CD14-positive monocyte (primary cell): Measurements from ENCODE around the gene SLC40A1. TPM values are rescaled to one million over a fixed set of nuclear protein-coding genes. Genes with fewer than 3 reads are reported as not detected.
A peak's percentile ranks its signal among the peaks of the same experiment; 100 is the strongest.

Experiments
- DNase-seq, 3 donors: peaks; one replicate each; pipeline ENCODE4 v3.0.0-alpha.2; 2011 to 2022
- H2AFZ ChIP-seq: 2 replicates; pipeline ENCODE4 v1.6.0; 2012; ENCODE audit warnings: mild to moderate bottlenecking, low read depth, low read length, inconsistent platforms; ENCODE audit not compliant: insufficient read depth, poor library complexity, severe bottlenecking
- H3K27ac ChIP-seq, 2 donors: 1 replicate in 1 of 2; 2 replicates in 1 of 2; pipeline ENCODE4 v1.5.1; 2012 to 2013; ENCODE audit warnings: low read length in 2 of 2, control low read depth in 1 of 2, inconsistent platforms in 1 of 2, low read depth in 1 of 2, mild to moderate bottlenecking in 1 of 2
- H3K27me3 ChIP-seq, 2 donors: one replicate each; pipeline versions ENCODE4 v1.6.0 to v1.6.1; 2011 to 2013; ENCODE audit warnings: low read length in 2 of 2; ENCODE audit not compliant: control insufficient read depth in 2 of 2, insufficient read depth in 2 of 2
- H3K36me3 ChIP-seq, 2 donors: replicated peaks in 1 of 2; 1 replicate in 1 of 2; 2 replicates in 1 of 2; pipeline versions ENCODE4 v1.5.1 to v1.6.1; 2012 to 2013; ENCODE audit warnings: low read length in 2 of 2, control low read depth in 1 of 2, inconsistent platforms in 1 of 2, mild to moderate bottlenecking in 1 of 2; ENCODE audit not compliant: insufficient read depth in 2 of 2, control insufficient read depth in 1 of 2
- H3K4me1 ChIP-seq, 2 donors: 1 replicate in 1 of 2; 2 replicates in 1 of 2; pipeline versions ENCODE4 v1.5.1 to v1.6.1; 2012 to 2013; ENCODE audit warnings: low read length in 2 of 2, control low read depth in 1 of 2, inconsistent platforms in 1 of 2, mild to moderate bottlenecking in 1 of 2, moderate library complexity in 1 of 2; ENCODE audit not compliant: insufficient read depth in 2 of 2, control insufficient read depth in 1 of 2
- H3K4me2 ChIP-seq: replicated peaks from 2 replicates; pipeline ENCODE3; 2012; ENCODE audit warnings: low read length, moderate library complexity, mild to moderate bottlenecking; ENCODE audit not compliant: poor library complexity, severe bottlenecking; ENCODE audit errors: extremely low read depth
- H3K4me3 ChIP-seq, 3 experiments: fragments of 200-600 bp in 1 of 3; sonication (generic) in 1 of 3; replicated peaks in 1 of 3; 1 replicate in 2 of 3; 2 replicates in 1 of 3; pipeline ENCODE4 v1.5.1; 2011 to 2013; ENCODE audit warnings: low read length in 3 of 3, mild to moderate bottlenecking in 3 of 3, control low read depth in 2 of 3, low read depth in 2 of 3, inconsistent platforms in 1 of 3, moderate library complexity in 1 of 3
- H3K79me2 ChIP-seq: 2 replicates; pipeline ENCODE4 v1.6.0; 2012; ENCODE audit warnings: mild to moderate bottlenecking, control low read depth, inconsistent platforms, low read length, moderate library complexity; ENCODE audit not compliant: insufficient read depth
- H3K9ac ChIP-seq: 2 replicates; pipeline ENCODE4 v1.6.0; 2017; ENCODE audit warnings: low read length, mild to moderate bottlenecking; ENCODE audit not compliant: insufficient read depth, poor library complexity, severe bottlenecking
- H3K9me3 ChIP-seq, 2 donors: replicated peaks in 1 of 2; 1 replicate in 1 of 2; 2 replicates in 1 of 2; pipeline versions ENCODE4 v1.5.1 to v1.6.1; 2012 to 2013; ENCODE audit warnings: low read length in 2 of 2, control low read depth in 1 of 2; ENCODE audit not compliant: control insufficient read depth in 1 of 2, insufficient read depth in 1 of 2
- H4K20me1 ChIP-seq: 2 replicates; pipeline ENCODE4 v1.6.0; 2012; ENCODE audit warnings: mild to moderate bottlenecking, low read length, control low read depth, moderate library complexity; ENCODE audit not compliant: insufficient read depth
- H3K27ac Mint-ChIP-seq, 7 donors: one replicate each; pipeline ENCODE4 v1.8.0; 2020; ENCODE audit warnings: mild to moderate bottlenecking in 7 of 7, mixed read lengths in 7 of 7, moderate library complexity in 6 of 7, inconsistent platforms in 2 of 7
- H3K27me3 Mint-ChIP-seq, 3 donors: one replicate each; pipeline ENCODE4 v1.8.0; 2021 to 2022; ENCODE audit warnings: low read depth in 3 of 3, mild to moderate bottlenecking in 3 of 3, mixed read lengths in 3 of 3, moderate library complexity in 3 of 3, inconsistent platforms in 1 of 3
- H3K36me3 Mint-ChIP-seq, 2 donors: one replicate each; pipeline ENCODE4 v1.8.0; 2020; ENCODE audit warnings: mixed read lengths in 2 of 2, inconsistent platforms in 1 of 2, mild to moderate bottlenecking in 1 of 2
- H3K4me1 Mint-ChIP-seq: one replicate; pipeline ENCODE4 v1.8.0; 2020; ENCODE audit warnings: mild to moderate bottlenecking, mixed read lengths
- H3K4me3 Mint-ChIP-seq, 2 donors: one replicate each; pipeline ENCODE4 v1.8.0; 2020; ENCODE audit warnings: mild to moderate bottlenecking in 2 of 2, mixed read lengths in 2 of 2, moderate library complexity in 1 of 2
- H3K9me3 Mint-ChIP-seq, 7 donors: one replicate each; pipeline ENCODE4 v1.8.0; 2020 to 2022; ENCODE audit warnings: mixed read lengths in 7 of 7, mild to moderate bottlenecking in 6 of 7, moderate library complexity in 6 of 7, inconsistent platforms in 2 of 7
- WGBS: methylation state at CpG from one replicate; pipeline ENCODE4 v1.1.5; 2013; ENCODE audit warnings: missing lambda C conversion rate; ENCODE audit not compliant: insufficient coverage; 5-methylcytosine and 5-hydroxymethylcytosine counted together
- intact Hi-C, 2 donors: fragments of 100-400 bp; cut with micrococcal nuclease; formaldehyde crosslinking; loops; one replicate each; pipeline versions ENCODE4 v1.15.0 to v1.15.1; 2023
- polyA minus RNA-seq: library from RNA; depleted of rRNA, polyadenylated mRNA; stranded (reverse); fragments of >200 nt; gene quantifications from 2 replicates; pipeline ENCODE4 v1.2.3, GENCODE V29; 2012
- polyA plus RNA-seq, 3 donors: library from polyadenylated mRNA; depleted of rRNA in 1 of 3; unstranded in 2 of 3; stranded (reverse) in 1 of 3; fragments of 300-500 nt in 2 of 3; fragments of >200 nt in 1 of 3; fragmentation: Illumina TruSeq in 2 of 3; gene quantifications; 1 replicate in 2 of 3; 2 replicates in 1 of 3; pipeline ENCODE4 v1.2.3, GENCODE V29; 2012 to 2021
- total RNA-seq, 12 experiments: library from RNA in 1 of 12; stranded (reverse) in 1 of 12; fragments of 120-200 nt in 1 of 12; gene quantifications; one replicate each; pipeline ENCODE4 v1.2.4 and lab custom pipeline; 2013 to 2026; ENCODE audit warnings: mixed read lengths in 6 of 12, inconsistent platforms in 1 of 12
- TF ChIP-seq, protein P1 (sequence below): fragments of 200-600 bp; IDR thresholded peaks from one replicate; pipeline ENCODE4 v1.8.0; 2022; ENCODE audit warnings: antibody characterized with exemption, mild to moderate bottlenecking

SLC40A1 gene, protein sequence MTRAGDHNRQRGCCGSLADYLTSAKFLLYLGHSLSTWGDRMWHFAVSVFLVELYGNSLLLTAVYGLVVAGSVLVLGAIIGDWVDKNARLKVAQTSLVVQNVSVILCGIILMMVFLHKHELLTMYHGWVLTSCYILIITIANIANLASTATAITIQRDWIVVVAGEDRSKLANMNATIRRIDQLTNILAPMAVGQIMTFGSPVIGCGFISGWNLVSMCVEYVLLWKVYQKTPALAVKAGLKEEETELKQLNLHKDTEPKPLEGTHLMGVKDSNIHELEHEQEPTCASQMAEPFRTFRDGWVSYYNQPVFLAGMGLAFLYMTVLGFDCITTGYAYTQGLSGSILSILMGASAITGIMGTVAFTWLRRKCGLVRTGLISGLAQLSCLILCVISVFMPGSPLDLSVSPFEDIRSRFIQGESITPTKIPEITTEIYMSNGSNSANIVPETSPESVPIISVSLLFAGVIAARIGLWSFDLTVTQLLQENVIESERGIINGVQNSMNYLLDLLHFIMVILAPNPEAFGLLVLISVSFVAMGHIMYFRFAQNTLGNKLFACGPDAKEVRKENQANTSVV
- 32.6 TPM for total RNA-seq (2013)
- polyA plus RNA-seq (10 to 100 TPM in 2 of 3 donors, 1 to 10 TPM in 1; 7.9 to 91.6 (median 90.4) TPM), polyA minus RNA-seq (24.2 and 32.0 TPM in 2 replicates), total RNA-seq (lab: John Stamatoyannopoulos, UW) (2.4 to 24.3 (median 10.2) reads per million in 11 experiments)

GRCh38 chr2:189580658-189581353, at the start of gene SLC40A1:
SLC40A1 (minus strand) TSS chr2:189580786; CDS start chr2:189580460, 326 bp downstream.
- intact Hi-C loops: no loop called here

More at GRCh38 chr2:189580658-189581353, at the start of gene SLC40A1:
- WGBS: under 1% methylated on average over 66 of the region's 78 CpGs
- no peaks in the 10 kb centered on the region for H3K9me3 ChIP-seq
- H3K27ac ChIP-seq: peak within 1 kb of the TSS; percentile 64 to 77
- Mint-ChIP-seq H3K4me3 (peak within 1 kb of the TSS; percentile 90 to 97), H3K27me3 (peaks cover 4 to 6% (median 6%) of the 10 kb centered on the region in 3 donors), H3K27ac (peak within 1 kb of the TSS; percentile 83 to 98 (median 91)), H3K36me3 (peaks cover 3 to 7% of the 10 kb centered on the region in 2 donors), H3K9me3 (no peaks in the 10 kb centered on the region), H3K4me1 (peaks cover 68% of the 10 kb centered on the region)
- peak within 1 kb of the TSS; percentile 70 for H3K9ac ChIP-seq
- peak within 1 kb of the TSS; percentile 89 for H3K4me2 ChIP-seq
- DNase-seq: peak; percentile 49 to 56 (median 54)
- peak within 1 kb of the TSS; percentile 60 to 87 (median 64) for H3K4me3 ChIP-seq
- peaks cover 47% of the 10 kb centered on the region for H3K79me2 ChIP-seq
- no peaks in the 10 kb centered on the region for H4K20me1 ChIP-seq
- peak within 1 kb of the TSS; percentile 92 for H2AFZ ChIP-seq
- peaks cover under 1 to 2% of the 10 kb centered on the region in 2 donors for H3K36me3 ChIP-seq
- TF ChIP-seq, protein P1, sequence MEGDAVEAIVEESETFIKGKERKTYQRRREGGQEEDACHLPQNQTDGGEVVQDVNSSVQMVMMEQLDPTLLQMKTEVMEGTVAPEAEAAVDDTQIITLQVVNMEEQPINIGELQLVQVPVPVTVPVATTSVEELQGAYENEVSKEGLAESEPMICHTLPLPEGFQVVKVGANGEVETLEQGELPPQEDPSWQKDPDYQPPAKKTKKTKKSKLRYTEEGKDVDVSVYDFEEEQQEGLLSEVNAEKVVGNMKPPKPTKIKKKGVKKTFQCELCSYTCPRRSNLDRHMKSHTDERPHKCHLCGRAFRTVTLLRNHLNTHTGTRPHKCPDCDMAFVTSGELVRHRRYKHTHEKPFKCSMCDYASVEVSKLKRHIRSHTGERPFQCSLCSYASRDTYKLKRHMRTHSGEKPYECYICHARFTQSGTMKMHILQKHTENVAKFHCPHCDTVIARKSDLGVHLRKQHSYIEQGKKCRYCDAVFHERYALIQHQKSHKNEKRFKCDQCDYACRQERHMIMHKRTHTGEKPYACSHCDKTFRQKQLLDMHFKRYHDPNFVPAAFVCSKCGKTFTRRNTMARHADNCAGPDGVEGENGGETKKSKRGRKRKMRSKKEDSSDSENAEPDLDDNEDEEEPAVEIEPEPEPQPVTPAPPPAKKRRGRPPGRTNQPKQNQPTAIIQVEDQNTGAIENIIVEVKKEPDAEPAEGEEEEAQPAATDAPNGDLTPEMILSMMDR: no peak
- peaks cover 47 to 54% of the 10 kb centered on the region in 2 donors for H3K4me1 ChIP-seq
- H3K27me3 ChIP-seq: peaks cover 2% of the 10 kb centered on the region in 2 donors
